OCI-LY7 (cell line): ENCODE results near the gene PICALM.

Experiments used
- CTCF ChIP-seq: fragments of 200-600 bp; sonication (generic); conservative IDR thresholded peaks from 2 replicates; pipeline ENCODE4 v1.5.1; 2014; ENCODE audit warnings: mild to moderate bottlenecking, antibody characterized with exemption, low read length, moderate library complexity, mixed read lengths
- EZH2phosphoT487 ChIP-seq: fragments of 200-600 bp; sonication (generic); IDR thresholded peaks from 2 replicates; pipeline ENCODE4 v1.6.1; 2018; ENCODE audit warnings: low read depth, borderline replicate concordance, mild to moderate bottlenecking, mixed run types, antibody characterized with exemption, low read length, moderate library complexity, mixed read lengths

- TF ChIP-seq CTCF (no peak), EZH2phosphoT487 (no peak)
Measured at GRCh38 chr11:85970593-85970992, 98.3 kb downstream of the PICALM start.
